IMR-90 (cell line): Measurements from ENCODE around the gene ZEB2. TPM values are rescaled to one million over a fixed set of nuclear protein-coding genes. Genes with fewer than 3 reads are reported as not detected.

ENCODE experiments used
- ATAC-seq: fragments of 200-7000 bp; cut with Tn5 transposase; 2 replicates; pipeline ENCODE4 v1.9.1; 2020; ENCODE audit warnings: low read depth, mild to moderate bottlenecking, moderate library complexity
- BruUV-seq: library from RNA; stranded (reverse); fragments of 400-500 nt; replicated peaks from 2 replicates; lab custom pipeline; 2021; lab: Mats Ljungman, UMichigan
- CTCF ChIA-PET: fragments of 300-600 bp; formaldehyde crosslinking; extraction: SDS; loops from one replicate; lab custom pipeline; 2021; ENCODE audit warnings: antibody characterized with exemption; lab: Yijun Ruan, JAX
- POLR2A ChIA-PET: fragments of 300-600 bp; sonication (Branson Sonifier 250); formaldehyde crosslinking; loops from one replicate; lab custom pipeline; 2022; ENCODE audit warnings: antibody characterized with exemption; ENCODE audit not compliant: unreplicated experiment; lab: Charles Lee
- DNase-seq: peaks from one replicate; pipeline ENCODE4 v3.0.0; 2013
- H2AFZ ChIP-seq: replicated peaks from 2 replicates; pipeline ENCODE3; 2013; ENCODE audit warnings: low read length, mild to moderate bottlenecking; ENCODE audit not compliant: poor library complexity
- H2AK5ac ChIP-seq: 2 replicates; pipeline ENCODE4 v1.6.1; 2013; ENCODE audit warnings: low read depth, low read length, inconsistent platforms
- H2AK9ac ChIP-seq: replicated peaks from 2 replicates; pipeline ENCODE3; 2013; ENCODE audit warnings: mild to moderate bottlenecking, low read depth, low read length, moderate library complexity; ENCODE audit not compliant: poor library complexity
- H2BK120ac ChIP-seq: 2 replicates; pipeline ENCODE4 v1.6.1; 2013; ENCODE audit warnings: low read depth, low read length, inconsistent platforms
- H2BK15ac ChIP-seq: 3 replicates; pipeline ENCODE4 v1.6.1; 2013; ENCODE audit warnings: low read depth, low read length, inconsistent platforms
- H2BK20ac ChIP-seq: 2 replicates; pipeline ENCODE4 v1.6.1; 2013; ENCODE audit warnings: low read depth, mild to moderate bottlenecking, inconsistent platforms, low read length, moderate library complexity
- H2BK5ac ChIP-seq: 2 replicates; pipeline ENCODE4 v1.6.1; 2013; ENCODE audit warnings: mild to moderate bottlenecking, low read depth, low read length, inconsistent platforms; ENCODE audit not compliant: poor library complexity, severe bottlenecking
- H3K14ac ChIP-seq: replicated peaks from 2 replicates; pipeline ENCODE4 v1.6.1; 2013; ENCODE audit warnings: low read depth, low read length, inconsistent platforms
- H3K18ac ChIP-seq: 2 replicates; pipeline ENCODE4 v1.6.1; 2013; ENCODE audit warnings: low read depth, low read length, control low read depth
- H3K23ac ChIP-seq: 2 replicates; pipeline ENCODE4 v1.6.1; 2013; ENCODE audit warnings: low read depth, low read length, inconsistent platforms
- H3K27ac ChIP-seq: 2 replicates; pipeline ENCODE4 v1.5.1; 2013; ENCODE audit warnings: mild to moderate bottlenecking, control low read depth, low read length; ENCODE audit not compliant: insufficient read depth
- H3K27me3 ChIP-seq: 2 replicates; pipeline ENCODE4 v1.6.1; 2013; ENCODE audit warnings: low read length; ENCODE audit not compliant: control insufficient read depth, insufficient read depth
- H3K36me3 ChIP-seq: 2 replicates; pipeline ENCODE4 v1.6.1; 2013; ENCODE audit warnings: low read length, mixed read lengths; ENCODE audit not compliant: control insufficient read depth, insufficient read depth
- H3K4ac ChIP-seq: 2 replicates; pipeline ENCODE4 v1.6.1; 2013; ENCODE audit warnings: low read depth, low read length, inconsistent platforms
- H3K4me1 ChIP-seq: 2 replicates; pipeline ENCODE4 v1.6.1; 2013; ENCODE audit warnings: low read length, mixed read lengths; ENCODE audit not compliant: control insufficient read depth, insufficient read depth
- H3K4me2 ChIP-seq: 2 replicates; pipeline ENCODE4 v1.6.1; 2013; ENCODE audit warnings: low read depth, mild to moderate bottlenecking, control low read depth, low read length, moderate library complexity
- H3K4me3 ChIP-seq: 2 replicates; pipeline ENCODE4 v1.5.1; 2013; ENCODE audit warnings: low read depth, mild to moderate bottlenecking, control low read depth, low read length, moderate library complexity; ENCODE audit not compliant: insufficient read depth
- H3K56ac ChIP-seq: 2 replicates; pipeline ENCODE4 v1.6.1; 2013; ENCODE audit warnings: low read length, inconsistent platforms; ENCODE audit not compliant: insufficient read depth; ENCODE audit errors: extremely low read depth
- H3K79me1 ChIP-seq, 2 experiments: 2 replicates each; pipeline ENCODE4 v1.6.1; 2013; ENCODE audit warnings: low read length in 2 of 2, inconsistent platforms in 1 of 2, low read depth in 1 of 2
- H3K9ac ChIP-seq: 2 replicates; pipeline ENCODE4 v1.6.1; 2013; ENCODE audit warnings: low read depth, low read length, control low read depth
- H3K9me1 ChIP-seq: 2 replicates; pipeline ENCODE4 v1.6.1; 2013; ENCODE audit warnings: low read length, inconsistent platforms; ENCODE audit not compliant: insufficient read depth
- H3K9me3 ChIP-seq: 2 replicates; pipeline ENCODE4 v1.6.1; 2013; ENCODE audit warnings: low read length; ENCODE audit not compliant: control insufficient read depth, insufficient read depth
- H4K20me1 ChIP-seq: 2 replicates; pipeline ENCODE4 v1.6.1; 2013; ENCODE audit warnings: low read length, inconsistent platforms; ENCODE audit not compliant: insufficient read depth
- H4K5ac ChIP-seq: 2 replicates; pipeline ENCODE4 v1.6.1; 2013; ENCODE audit warnings: mild to moderate bottlenecking, low read depth, low read length, control low read depth
- H4K8ac ChIP-seq, 2 experiments: 2 replicates each; pipeline ENCODE4 v1.6.1; 2013; ENCODE audit warnings: low read depth in 2 of 2, low read length in 2 of 2, control low read depth in 1 of 2, inconsistent platforms in 1 of 2
- H4K91ac ChIP-seq: 2 replicates; pipeline ENCODE4 v1.6.1; 2013; ENCODE audit warnings: low read depth, low read length, inconsistent platforms; ENCODE audit not compliant: insufficient read depth
- BHLHE40 ChIP-seq: fragments of 150-350 bp; IDR thresholded peaks from 2 replicates; pipeline ENCODE4 v1.6.1; 2016; ENCODE audit warnings: mild to moderate bottlenecking, low read depth, low read length
- CEBPB ChIP-seq: IDR thresholded peaks from 2 replicates; pipeline ENCODE4 v1.6.1; 2012; ENCODE audit warnings: low read depth, low read length, improper control_type of control experiment
- CHD1 ChIP-seq: IDR thresholded peaks from 2 replicates; pipeline ENCODE4 v1.6.1; 2012; ENCODE audit warnings: low read depth, low read length, improper control_type of control experiment
- ELK1 ChIP-seq: fragments of 150-350 bp; IDR thresholded peaks from 2 replicates; pipeline ENCODE4 v1.6.1; 2016; ENCODE audit warnings: low read depth, mild to moderate bottlenecking, low read length, moderate library complexity, borderline replicate concordance
- FOS ChIP-seq: fragments of 150-350 bp; IDR thresholded peaks from 2 replicates; pipeline ENCODE4 v1.6.1; 2016; ENCODE audit warnings: low read depth, low read length
- MAFK ChIP-seq: IDR thresholded peaks from 2 replicates; pipeline ENCODE4 v1.6.1; 2012; ENCODE audit warnings: low read depth, low read length, improper control_type of control experiment
- MAZ ChIP-seq: IDR thresholded peaks from 2 replicates; pipeline ENCODE4 v1.6.1; 2012; ENCODE audit warnings: low read depth, mild to moderate bottlenecking, low read length, improper control_type of control experiment, moderate library complexity, borderline replicate concordance
- MXI1 ChIP-seq: IDR thresholded peaks from 2 replicates; pipeline ENCODE4 v1.6.1; 2012; ENCODE audit warnings: low read depth, mild to moderate bottlenecking, low read length, moderate library complexity, borderline replicate concordance
- NFE2L2 ChIP-seq: fragments of 150-350 bp; IDR thresholded peaks from 2 replicates; pipeline ENCODE4 v1.6.1; 2016; ENCODE audit warnings: low read depth, mild to moderate bottlenecking, low read length
- POLR2A ChIP-seq: IDR thresholded peaks from 2 replicates; pipeline ENCODE4 v1.6.1; 2012; ENCODE audit warnings: mild to moderate bottlenecking, low read depth, low read length
- RAD21 ChIP-seq: IDR thresholded peaks from 2 replicates; pipeline ENCODE4 v1.6.1; 2012; ENCODE audit warnings: low read length, improper control_type of control experiment
- RCOR1 ChIP-seq: IDR thresholded peaks from 2 replicates; pipeline ENCODE4 v1.6.1; 2012; ENCODE audit warnings: mild to moderate bottlenecking, low read length, improper control_type of control experiment; ENCODE audit not compliant: insufficient replicate concordance
- RFX5 ChIP-seq: IDR thresholded peaks from 2 replicates; pipeline ENCODE4 v1.8.0; 2012; ENCODE audit warnings: low read depth, mild to moderate bottlenecking, low read length, moderate library complexity
- SMC3 ChIP-seq: fragments of 150-350 bp; IDR thresholded peaks from 2 replicates; pipeline ENCODE4 v1.6.1; 2016; ENCODE audit warnings: low read depth, mild to moderate bottlenecking, antibody characterized with exemption, low read length, moderate library complexity
- USF2 ChIP-seq: fragments of 150-350 bp; IDR thresholded peaks from 2 replicates; pipeline ENCODE4 v1.6.1; 2017; ENCODE audit warnings: mild to moderate bottlenecking, antibody characterized with exemption, low read length, low read depth
- WGBS, 2 experiments: methylation state at CpG; one replicate each; pipeline versions ENCODE4 v1.1.5 to v1.1.7; 2013; ENCODE audit warnings: missing lambda C conversion rate in 2 of 2; ENCODE audit not compliant: insufficient read length in 1 of 2; ENCODE audit errors: extremely low coverage in 2 of 2; 5-methylcytosine and 5-hydroxymethylcytosine counted together
- dilution Hi-C: fragments of 300-500 bp; cut with HindIII; formaldehyde crosslinking; loops from one replicate; pipeline ENCODE4 v1.14.3; 2018; ENCODE audit warnings: low sequenced_read_pairs; ENCODE audit not compliant: unreplicated experiment
- in situ Hi-C: fragments of 300-500 bp; cut with MboI; formaldehyde crosslinking; loops from 3 replicates; pipeline ENCODE4 v1.14.3; 2019; ENCODE audit warnings: low sequenced_read_pairs, inconsistent platforms, mixed read lengths
- intact Hi-C: fragments of 100-400 bp; cut with micrococcal nuclease; formaldehyde crosslinking; loops from 2 replicates; pipeline ENCODE4 v1.10.0; 2022
- polyA plus RNA-seq, 3 experiments: library from polyadenylated mRNA; depleted of rRNA; stranded (reverse); fragments of >200 nt; gene quantifications; 2 replicates each; pipeline ENCODE4 v1.2.3, GENCODE V29; 2012; ENCODE audit warnings: low replicate concordance in 1 of 3
- total RNA-seq: library from RNA; depleted of rRNA; stranded (reverse); fragments of >200 nt; gene quantifications from 2 replicates; pipeline ENCODE4 v1.2.3, GENCODE V29; 2012
- TF ChIP-seq, protein P1 (sequence below): conservative IDR thresholded peaks from 2 replicates; pipeline ENCODE4 v1.5.1; 2012; ENCODE audit warnings: mild to moderate bottlenecking, low read depth, low read length, improper control_type of control experiment

ZEB2 gene
- total and polyA plus RNA-seq, 2 of the 4 experiments (the other 2 are of a cell fraction) = 22.4 to 50.9 TPM

- H3K4me2 ChIP-seq = no peak overlapping the region; the same call in 1 of the 2 replicates
- H2BK5ac ChIP-seq = no peak overlapping the region
- no CpG with 5 or more reads among the region's 5 CpGs for WGBS, 2 experiments
- H2AK9ac ChIP-seq = no peak overlapping the region
- H3K23ac ChIP-seq = peak overlapping the region; percentile 63; the same call in 1 of the 2 replicates
- no peak overlapping the region for H2AFZ ChIP-seq
- intact Hi-C loops (no loop called here), in situ Hi-C loops (loop anchor here (25.0 kb wide), 2 partner anchors 991 to 1809 kb away; no protein-coding TSS in a partner anchor), dilution Hi-C loops (no loop called here)
- no peak overlapping the region for H4K91ac ChIP-seq
- peak overlapping the region; percentile 52; the same call in 1 of the 2 replicates for H2BK120ac ChIP-seq
- peaks cover 13% of the 10 kb centered on the region; the same call in 1 of the 2 replicates for H4K20me1 ChIP-seq
- ChIA-PET POLR2A (interaction anchor here (0.7 kb wide), 1 partner anchor 165 kb away, joined by 15 read pairs; no protein-coding TSS in a partner anchor), CTCF (no interaction called here)
- no peak overlapping the region for H3K4ac ChIP-seq
- H3K4me1 ChIP-seq = peaks cover 19% of the 10 kb centered on the region
- H3K79me1 ChIP-seq = peaks cover 27 to 70% of the 10 kb centered on the region in 2 experiments
- no peak overlapping the region; the same call in 1 of the 2 replicates for H3K14ac ChIP-seq
- H3K4me3 ChIP-seq = no peak overlapping the region
- H3K18ac ChIP-seq = peak overlapping the region; percentile 66
- no peak overlapping the region for H3K9ac ChIP-seq
- H4K5ac ChIP-seq = peak overlapping the region; percentile 89
- no TSS peak for BruUV-seq
- no peak for DNase-seq
- no peak overlapping the region for H3K27ac ChIP-seq
- ATAC-seq = no peak
- no peak for TF ChIP-seq MXI1
- no peak for TF ChIP-seq USF2
- TF ChIP-seq NFE2L2 = no peak
- TF ChIP-seq BHLHE40 = no peak
- TF ChIP-seq RAD21 = no peak
- no peak for TF ChIP-seq MAZ
- TF ChIP-seq, protein P1, sequence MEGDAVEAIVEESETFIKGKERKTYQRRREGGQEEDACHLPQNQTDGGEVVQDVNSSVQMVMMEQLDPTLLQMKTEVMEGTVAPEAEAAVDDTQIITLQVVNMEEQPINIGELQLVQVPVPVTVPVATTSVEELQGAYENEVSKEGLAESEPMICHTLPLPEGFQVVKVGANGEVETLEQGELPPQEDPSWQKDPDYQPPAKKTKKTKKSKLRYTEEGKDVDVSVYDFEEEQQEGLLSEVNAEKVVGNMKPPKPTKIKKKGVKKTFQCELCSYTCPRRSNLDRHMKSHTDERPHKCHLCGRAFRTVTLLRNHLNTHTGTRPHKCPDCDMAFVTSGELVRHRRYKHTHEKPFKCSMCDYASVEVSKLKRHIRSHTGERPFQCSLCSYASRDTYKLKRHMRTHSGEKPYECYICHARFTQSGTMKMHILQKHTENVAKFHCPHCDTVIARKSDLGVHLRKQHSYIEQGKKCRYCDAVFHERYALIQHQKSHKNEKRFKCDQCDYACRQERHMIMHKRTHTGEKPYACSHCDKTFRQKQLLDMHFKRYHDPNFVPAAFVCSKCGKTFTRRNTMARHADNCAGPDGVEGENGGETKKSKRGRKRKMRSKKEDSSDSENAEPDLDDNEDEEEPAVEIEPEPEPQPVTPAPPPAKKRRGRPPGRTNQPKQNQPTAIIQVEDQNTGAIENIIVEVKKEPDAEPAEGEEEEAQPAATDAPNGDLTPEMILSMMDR = no peak
- no peak for TF ChIP-seq MAFK
- TF ChIP-seq SMC3 = no peak
- TF ChIP-seq ELK1 = no peak
- no peak for TF ChIP-seq POLR2A
- no peak for TF ChIP-seq RCOR1
- TF ChIP-seq CEBPB = no peak
- TF ChIP-seq FOS = no peak
- no peak for TF ChIP-seq CHD1
- TF ChIP-seq RFX5 = no peak
- no peak overlapping the region for H4K8ac ChIP-seq
- H2AK5ac ChIP-seq = peak overlapping the region; percentile 56; the same call in 1 of the 2 replicates
- peaks cover 5% of the 10 kb centered on the region; the same call in 1 of the 2 replicates for H3K9me1 ChIP-seq
- H3K56ac ChIP-seq = no peak overlapping the region
- no peak overlapping the region for H2BK15ac ChIP-seq
- H3K9me3 ChIP-seq = no peaks in the 10 kb centered on the region
- no peak overlapping the region for H2BK20ac ChIP-seq
- no peaks in the 10 kb centered on the region for H3K27me3 ChIP-seq
- peaks cover 8% of the 10 kb centered on the region; the same call in 1 of the 2 replicates for H3K36me3 ChIP-seq
Measured at GRCh38 chr2:144503242-144503641, 16.7 kb downstream of the ZEB2 start.
